ENCODE data around the gene TTC12.

GRCh38 chr11:113369411-113369810 is 55.0 kb downstream of the TTC12 start:
- TF ChIP-seq C11orf30 (IDR thresholded peaks at IDR 0.05; ENCODE audit: low read depth) (no peak), CTCF (IDR thresholded peaks at IDR 0.05 in 2 of 3, conservative IDR thresholded peaks at IDR 0.05 in 1 of 3; ENCODE audit: insufficient read depth in 2 of 3, low read depth in 1 of 3, low read length in 3 of 3) (no peak), FOS (IDR thresholded peaks at IDR 0.05; ENCODE audit: extremely low read depth, insufficient read length) (no peak), PREB (CRISPR knock-in tag; IDR thresholded peaks at IDR 0.05) (no peak), RFX5 (IDR thresholded peaks at IDR 0.05; ENCODE audit: low read depth, low read length) (no peak), POLR2H (tag; IDR thresholded peaks at IDR 0.05; ENCODE audit: low read depth) (no peak), POLR2AphosphoS5 (IDR thresholded peaks at IDR 0.05; ENCODE audit: control insufficient read depth, insufficient read depth, low read depth, low read length) (no peak), RCOR1 (IDR thresholded peaks at IDR 0.05; ENCODE audit: borderline replicate concordance in 1 of 2, low read depth in 2 of 2, low read length in 2 of 2) (no peak)
- TF ChIP-seq, protein P1, sequence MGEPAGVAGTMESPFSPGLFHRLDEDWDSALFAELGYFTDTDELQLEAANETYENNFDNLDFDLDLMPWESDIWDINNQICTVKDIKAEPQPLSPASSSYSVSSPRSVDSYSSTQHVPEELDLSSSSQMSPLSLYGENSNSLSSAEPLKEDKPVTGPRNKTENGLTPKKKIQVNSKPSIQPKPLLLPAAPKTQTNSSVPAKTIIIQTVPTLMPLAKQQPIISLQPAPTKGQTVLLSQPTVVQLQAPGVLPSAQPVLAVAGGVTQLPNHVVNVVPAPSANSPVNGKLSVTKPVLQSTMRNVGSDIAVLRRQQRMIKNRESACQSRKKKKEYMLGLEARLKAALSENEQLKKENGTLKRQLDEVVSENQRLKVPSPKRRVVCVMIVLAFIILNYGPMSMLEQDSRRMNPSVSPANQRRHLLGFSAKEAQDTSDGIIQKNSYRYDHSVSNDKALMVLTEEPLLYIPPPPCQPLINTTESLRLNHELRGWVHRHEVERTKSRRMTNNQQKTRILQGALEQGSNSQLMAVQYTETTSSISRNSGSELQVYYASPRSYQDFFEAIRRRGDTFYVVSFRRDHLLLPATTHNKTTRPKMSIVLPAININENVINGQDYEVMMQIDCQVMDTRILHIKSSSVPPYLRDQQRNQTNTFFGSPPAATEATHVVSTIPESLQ (CRISPR knock-in tag; IDR thresholded peaks at IDR 0.05) = no peak
- TF ChIP-seq, protein P2, sequence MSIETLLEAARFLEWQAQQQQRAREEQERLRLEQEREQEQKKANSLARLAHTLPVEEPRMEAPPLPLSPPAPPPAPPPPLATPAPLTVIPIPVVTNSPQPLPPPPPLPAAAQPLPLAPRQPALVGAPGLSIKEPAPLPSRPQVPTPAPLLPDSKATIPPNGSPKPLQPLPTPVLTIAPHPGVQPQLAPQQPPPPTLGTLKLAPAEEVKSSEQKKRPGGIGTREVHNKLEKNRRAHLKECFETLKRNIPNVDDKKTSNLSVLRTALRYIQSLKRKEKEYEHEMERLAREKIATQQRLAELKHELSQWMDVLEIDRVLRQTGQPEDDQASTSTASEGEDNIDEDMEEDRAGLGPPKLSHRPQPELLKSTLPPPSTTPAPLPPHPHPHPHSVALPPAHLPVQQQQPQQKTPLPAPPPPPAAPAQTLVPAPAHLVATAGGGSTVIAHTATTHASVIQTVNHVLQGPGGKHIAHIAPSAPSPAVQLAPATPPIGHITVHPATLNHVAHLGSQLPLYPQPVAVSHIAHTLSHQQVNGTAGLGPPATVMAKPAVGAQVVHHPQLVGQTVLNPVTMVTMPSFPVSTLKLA (conservative IDR thresholded peaks at IDR 0.05) = no peak
